Spleen (tissue), 7 donors: ENCODE data around the gene SMAD3.

Experiments used
- CTCF ChIP-seq, 11 experiments: fragments of 200-600 bp in 7 of 11; fragments of 450-650 bp in 4 of 11; sonication (generic) in 4 of 11; IDR thresholded peaks in 8 of 11; conservative IDR thresholded peaks in 3 of 11; 1 replicate in 7 of 11; 2 replicates in 4 of 11; pipeline versions ENCODE4 v1.4.0 to v1.8.0; 2016 to 2021; ENCODE audit warnings: antibody characterized with exemption in 11 of 11, inconsistent platforms in 4 of 11, mild to moderate bottlenecking in 1 of 11
- POLR2A ChIP-seq, 3 donors: fragments of 450-650 bp; IDR thresholded peaks; one replicate each; pipeline ENCODE4 v1.5.1; 2017; ENCODE audit warnings: antibody characterized with exemption in 3 of 3, mild to moderate bottlenecking in 1 of 3
- POLR2AphosphoS5 ChIP-seq, 3 donors: sonication (generic); formaldehyde crosslinking; IDR thresholded peaks; one replicate each; pipeline ENCODE4 v1.5.1; 2017; ENCODE audit warnings: antibody characterized with exemption in 3 of 3
- donor health status: DM: no; HTN: no; CAD: no; lungs with moderate emphysema.
- donor health status: DM: no; HTN: no; CAD: no.
- donor health status: DM: no; HTN: no; CAD: no.

- TF ChIP-seq CTCF (IDR thresholded peaks at IDR 0.05 in 8 of 11, conservative IDR thresholded peaks at IDR 0.05 in 3 of 11) (no peak), POLR2A (IDR thresholded peaks at IDR 0.05) (no peak), POLR2AphosphoS5 (IDR thresholded peaks at IDR 0.05) (no peak)
Observed at GRCh38 chr15:67208396-67208795, 143.0 kb downstream of the SMAD3 start.
